Measurements from ENCODE around the gene IL21R.
"Not testable (repeated sequence)": the region's sequence is repeated elsewhere in the genome, so short reads cannot be mapped to it uniquely, and the experiment has no call there.

IL21R gene

DNA sequence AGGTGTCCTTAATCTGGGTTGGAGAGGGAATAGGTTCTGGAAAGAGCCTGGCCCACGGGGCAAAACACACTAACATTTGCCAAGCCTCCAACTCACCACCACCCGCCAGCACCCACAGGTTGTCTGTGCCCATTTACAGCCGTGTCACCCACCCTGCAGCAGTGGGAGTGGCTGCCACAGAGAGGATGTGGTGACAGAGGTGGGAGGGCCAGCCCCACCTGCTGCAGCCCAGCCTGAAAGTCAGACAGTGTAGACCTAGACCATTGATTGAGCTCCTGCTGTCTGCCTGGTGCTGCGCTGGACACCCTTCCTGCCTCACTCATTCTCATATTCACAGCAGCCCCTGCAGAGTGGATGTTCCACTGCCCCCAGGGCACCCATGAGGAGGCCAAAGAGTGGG lies 44.7 kb downstream of the IL21R start:
- no peak for DNase-seq

GRCh38 chr16:27447301-27447700 lies 45.3 kb downstream of the IL21R start:
- no peak for DNase-seq

DNA sequence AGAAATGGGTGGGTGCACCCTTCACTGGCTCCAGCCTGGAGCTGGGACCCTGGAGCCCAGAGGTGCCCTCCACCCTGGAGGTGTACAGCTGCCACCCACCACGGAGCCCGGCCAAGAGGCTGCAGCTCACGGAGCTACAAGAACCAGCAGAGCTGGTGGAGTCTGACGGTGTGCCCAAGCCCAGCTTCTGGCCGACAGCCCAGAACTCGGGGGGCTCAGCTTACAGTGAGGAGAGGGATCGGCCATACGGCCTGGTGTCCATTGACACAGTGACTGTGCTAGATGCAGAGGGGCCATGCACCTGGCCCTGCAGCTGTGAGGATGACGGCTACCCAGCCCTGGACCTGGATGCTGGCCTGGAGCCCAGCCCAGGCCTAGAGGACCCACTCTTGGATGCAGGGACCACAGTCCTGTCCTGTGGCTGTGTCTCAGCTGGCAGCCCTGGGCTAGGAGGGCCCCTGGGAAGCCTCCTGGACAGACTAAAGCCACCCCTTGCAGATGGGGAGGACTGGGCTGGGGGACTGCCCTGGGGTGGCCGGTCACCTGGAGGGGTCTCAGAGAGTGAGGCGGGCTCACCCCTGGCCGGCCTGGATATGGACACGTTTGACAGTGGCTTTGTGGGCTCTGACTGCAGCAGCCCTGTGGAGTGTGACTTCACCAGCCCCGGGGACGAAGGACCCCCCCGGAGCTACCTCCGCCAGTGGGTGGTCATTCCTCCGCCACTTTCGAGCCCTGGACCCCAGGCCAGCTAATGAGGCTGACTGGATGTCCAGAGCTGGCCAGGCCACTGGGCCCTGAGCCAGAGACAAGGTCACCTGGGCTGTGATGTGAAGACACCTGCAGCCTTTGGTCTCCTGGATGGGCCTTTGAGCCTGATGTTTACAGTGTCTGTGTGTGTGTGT lies 46.8 kb downstream of the IL21R start:
- no peak for DNase-seq

DNA sequence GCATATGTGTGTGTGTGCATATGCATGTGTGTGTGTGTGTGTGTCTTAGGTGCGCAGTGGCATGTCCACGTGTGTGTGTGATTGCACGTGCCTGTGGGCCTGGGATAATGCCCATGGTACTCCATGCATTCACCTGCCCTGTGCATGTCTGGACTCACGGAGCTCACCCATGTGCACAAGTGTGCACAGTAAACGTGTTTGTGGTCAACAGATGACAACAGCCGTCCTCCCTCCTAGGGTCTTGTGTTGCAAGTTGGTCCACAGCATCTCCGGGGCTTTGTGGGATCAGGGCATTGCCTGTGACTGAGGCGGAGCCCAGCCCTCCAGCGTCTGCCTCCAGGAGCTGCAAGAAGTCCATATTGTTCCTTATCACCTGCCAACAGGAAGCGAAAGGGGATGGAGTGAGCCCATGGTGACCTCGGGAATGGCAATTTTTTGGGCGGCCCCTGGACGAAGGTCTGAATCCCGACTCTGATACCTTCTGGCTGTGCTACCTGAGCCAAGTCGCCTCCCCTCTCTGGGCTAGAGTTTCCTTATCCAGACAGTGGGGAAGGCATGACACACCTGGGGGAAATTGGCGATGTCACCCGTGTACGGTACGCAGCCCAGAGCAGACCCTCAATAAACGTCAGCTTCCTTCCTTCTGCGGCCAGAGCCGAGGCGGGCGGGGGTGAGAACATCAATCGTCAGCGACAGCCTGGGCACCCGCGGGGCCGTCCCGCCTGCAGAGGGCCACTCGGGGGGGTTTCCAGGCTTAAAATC lies 47.6 kb downstream of the IL21R start:
- no peak for DNase-seq

DNA sequence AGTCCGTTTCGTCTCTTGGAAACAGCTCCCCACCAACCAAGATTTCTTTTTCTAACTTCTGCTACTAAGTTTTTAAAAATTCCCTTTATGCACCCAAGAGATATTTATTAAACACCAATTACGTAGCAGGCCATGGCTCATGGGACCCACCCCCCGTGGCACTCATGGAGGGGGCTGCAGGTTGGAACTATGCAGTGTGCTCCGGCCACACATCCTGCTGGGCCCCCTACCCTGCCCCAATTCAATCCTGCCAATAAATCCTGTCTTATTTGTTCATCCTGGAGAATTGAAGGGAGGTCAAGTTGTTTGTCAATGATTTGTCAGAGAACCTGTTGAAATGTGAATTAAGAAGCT lies 48.2 kb downstream of the IL21R start:
- DNase-seq: no peak

DNA sequence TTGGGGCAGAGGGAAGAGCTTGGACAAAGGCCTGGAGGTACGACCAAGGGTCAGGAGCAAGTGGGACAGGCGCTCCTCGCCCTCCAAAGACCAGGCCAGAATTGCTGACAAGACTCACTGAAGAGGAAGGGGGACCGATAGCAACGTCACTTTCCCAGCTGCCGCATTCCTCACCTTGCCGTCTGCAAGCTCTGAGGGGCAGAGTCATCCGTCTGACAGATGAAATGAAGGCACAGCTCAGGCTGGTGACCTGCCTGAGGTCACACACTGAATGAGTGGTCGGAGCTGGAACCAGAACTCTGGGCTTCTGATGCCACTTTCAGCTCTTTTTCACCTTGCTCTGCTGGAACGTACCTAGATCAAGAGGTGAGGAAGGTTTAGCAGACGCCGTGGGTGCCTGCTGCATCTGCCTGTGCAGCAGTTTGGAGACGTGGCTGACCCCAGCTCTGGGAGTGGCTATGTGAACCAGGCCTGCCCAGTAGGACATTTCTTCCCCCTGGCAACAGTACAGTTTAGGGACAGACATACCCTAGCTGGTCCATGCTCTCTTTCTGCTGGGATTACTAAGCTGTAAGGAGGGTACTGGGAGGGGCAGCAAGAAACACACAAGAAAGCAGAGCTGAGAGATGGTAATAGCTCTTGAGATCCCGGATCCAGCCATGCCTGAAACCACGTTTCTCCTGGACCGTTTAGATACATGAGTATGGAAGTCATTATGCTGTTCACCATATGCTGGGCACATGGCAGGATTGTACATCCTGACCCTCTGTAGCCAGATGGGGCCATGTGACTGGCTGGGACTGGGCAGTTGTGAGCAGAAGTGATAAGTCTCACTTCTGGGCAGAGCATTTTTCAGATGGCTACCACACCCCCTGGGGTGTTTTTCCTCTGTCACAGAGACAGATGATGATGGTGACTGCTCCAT lies 50.9 kb downstream of the IL21R start:
- no peak for DNase-seq

GRCh38 chr16:27453494-27453825 lies 51.5 kb downstream of the IL21R start:
- no peak for DNase-seq

DNA sequence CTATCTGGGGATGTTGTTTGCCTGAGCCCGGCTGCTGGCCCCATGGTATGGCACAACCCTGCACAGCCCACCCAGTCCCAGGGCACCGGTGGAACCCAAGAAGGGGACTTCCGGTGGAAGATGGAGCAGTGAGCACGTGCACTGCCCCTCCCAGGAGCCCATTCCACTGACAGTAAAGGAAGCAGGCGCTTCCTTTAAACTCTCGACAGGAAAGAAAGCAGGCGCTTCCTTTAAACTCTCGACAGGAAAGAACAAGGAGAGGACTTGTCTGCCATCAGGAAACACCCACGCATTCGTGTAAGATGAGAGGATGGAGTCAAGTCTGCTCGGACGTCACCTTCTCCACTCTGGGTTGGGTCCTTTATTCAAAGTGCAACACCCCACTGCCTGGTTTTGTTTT lies 53.7 kb downstream of the IL21R start:
- DNase-seq: no peak

DNA sequence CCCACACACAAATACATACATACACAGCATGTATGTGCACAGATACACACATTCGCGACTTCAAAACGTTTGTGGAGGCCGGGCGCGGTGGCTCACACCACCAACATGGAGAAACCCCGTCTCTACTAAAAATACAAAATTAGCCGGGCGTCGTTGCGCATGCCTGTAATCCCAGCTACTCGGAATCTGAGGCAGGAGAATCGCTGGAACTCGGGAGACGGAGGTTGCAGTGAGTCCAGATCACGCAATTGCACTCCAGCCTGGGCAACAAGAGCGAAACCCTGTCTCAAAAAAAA lies 55.6 kb downstream of the IL21R start:
- DNase-seq: not testable (repeated sequence)

DNA sequence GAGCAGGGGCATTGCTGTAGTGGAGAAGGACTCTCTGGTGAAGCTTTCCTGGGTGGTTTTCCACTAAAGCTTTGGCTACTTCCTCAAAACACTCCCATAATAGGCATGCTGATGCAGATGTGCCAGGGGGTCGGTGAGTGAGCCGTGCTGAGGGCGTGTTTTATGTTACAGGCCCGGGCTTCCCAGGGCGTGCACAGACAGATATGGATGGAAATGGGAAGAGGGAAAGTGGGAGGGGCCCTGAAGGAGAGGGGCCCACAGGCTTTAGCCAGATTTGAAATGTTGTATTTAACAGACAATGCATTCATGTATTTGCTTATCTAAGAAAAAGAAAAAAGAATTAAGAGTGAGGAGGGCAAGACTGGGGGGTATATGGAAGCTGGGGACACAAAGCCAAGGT lies 56.3 kb downstream of the IL21R start:
- DNase-seq: no peak

DNA sequence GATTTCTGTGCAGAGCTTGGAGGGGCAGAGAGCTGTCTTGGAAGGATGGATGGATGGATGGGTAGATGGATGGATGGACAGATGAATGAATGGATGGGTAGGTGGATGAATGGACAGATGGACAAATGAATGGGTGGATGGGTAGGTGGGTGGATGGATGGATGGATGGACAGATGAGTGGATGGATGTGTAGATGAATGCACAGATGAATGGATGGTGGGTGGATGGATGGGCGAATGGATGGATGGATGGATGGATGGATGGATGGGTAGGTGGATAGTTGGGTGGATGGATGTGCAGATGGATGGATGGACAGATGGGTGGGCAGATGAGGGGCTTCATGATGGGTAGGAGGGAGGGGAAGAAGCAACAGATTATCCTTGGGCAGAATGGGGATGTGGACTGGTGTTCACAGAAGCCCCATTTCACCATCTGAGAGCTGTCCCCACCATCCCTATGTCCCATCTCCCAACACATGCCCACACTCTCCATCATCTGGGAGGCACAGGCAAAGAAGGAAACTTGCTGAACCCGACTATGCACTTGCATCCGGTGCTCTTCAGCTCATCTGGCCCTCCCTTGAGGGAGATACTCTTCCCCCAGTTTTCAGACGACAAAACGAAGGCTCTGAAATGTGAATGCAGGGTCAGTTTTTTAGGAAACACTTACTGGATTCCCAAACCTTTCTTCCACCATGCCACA lies 57.2 kb downstream of the IL21R start:
- no peak for DNase-seq

DNA sequence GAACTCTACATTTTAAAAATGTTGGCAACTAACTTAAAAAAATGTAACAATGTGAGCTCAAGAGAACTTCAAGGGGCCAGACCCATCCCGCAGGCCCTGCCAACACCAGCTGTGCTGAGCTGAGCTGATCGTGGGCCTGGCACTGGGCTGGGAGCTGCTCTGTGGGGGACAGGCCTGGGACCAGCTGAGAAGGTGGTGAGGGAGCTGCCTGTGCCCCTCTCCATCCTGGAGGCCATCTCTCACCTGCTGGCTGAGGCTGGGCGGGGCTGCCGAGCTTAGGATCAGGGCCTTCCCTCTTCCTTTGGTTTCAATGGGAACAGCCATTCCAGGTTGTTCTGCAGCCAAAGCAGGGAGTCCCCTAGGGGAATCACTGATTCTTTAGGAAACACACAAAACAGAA lies 58.2 kb downstream of the IL21R start:
- no peak for DNase-seq

DNA sequence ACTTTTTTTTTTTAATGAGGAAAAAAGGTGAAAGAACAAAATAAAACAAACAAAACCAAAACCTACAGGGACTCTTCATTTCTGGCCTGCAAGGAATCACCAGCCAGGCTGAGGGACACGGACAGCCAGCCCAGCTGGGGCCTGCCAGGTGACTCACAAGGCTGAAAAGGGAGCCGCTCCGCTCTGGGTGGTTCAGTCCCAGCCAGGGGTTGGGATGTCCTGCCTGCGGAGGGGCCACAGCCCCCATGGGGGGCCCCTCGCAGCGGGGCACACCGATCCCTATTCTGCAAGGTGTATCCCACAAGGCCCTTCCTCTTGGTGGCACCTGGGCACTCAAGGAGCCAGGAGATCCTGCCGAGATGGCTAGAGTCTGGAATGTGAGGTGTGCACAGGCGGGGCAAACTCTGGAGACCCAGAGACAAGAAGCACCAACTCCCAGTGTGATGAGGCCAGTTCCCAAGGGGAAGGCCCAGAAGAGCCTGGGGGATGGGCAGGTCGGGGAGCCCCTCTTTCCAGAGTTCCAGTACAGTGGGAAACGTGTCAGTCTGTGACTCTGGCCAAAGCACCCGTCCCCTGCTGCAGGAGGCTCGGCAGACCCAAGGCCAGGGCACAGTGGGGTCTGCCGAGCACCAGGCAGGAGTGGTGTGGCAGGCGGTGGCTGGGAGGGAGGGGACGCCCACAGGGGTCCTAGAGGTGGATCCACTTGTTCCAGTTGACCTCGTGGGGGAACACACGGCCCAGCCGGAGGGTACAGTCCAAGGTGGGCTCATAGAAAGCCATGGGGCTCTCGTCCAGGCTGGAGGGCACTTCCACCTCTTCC lies 58.9 kb downstream of the IL21R start:
- DNase-seq: no peak

GRCh38 chr16:27461483-27462171 lies 59.7 kb downstream of the IL21R start:
- no peak for DNase-seq

- DNase-seq: no peak
Measured at GRCh38 chr16:27462200-27462845, 60.3 kb downstream of the IL21R start.

GRCh38 chr16:27462846-27463682 lies 61.1 kb downstream of the IL21R start:
- no peak for DNase-seq

DNA sequence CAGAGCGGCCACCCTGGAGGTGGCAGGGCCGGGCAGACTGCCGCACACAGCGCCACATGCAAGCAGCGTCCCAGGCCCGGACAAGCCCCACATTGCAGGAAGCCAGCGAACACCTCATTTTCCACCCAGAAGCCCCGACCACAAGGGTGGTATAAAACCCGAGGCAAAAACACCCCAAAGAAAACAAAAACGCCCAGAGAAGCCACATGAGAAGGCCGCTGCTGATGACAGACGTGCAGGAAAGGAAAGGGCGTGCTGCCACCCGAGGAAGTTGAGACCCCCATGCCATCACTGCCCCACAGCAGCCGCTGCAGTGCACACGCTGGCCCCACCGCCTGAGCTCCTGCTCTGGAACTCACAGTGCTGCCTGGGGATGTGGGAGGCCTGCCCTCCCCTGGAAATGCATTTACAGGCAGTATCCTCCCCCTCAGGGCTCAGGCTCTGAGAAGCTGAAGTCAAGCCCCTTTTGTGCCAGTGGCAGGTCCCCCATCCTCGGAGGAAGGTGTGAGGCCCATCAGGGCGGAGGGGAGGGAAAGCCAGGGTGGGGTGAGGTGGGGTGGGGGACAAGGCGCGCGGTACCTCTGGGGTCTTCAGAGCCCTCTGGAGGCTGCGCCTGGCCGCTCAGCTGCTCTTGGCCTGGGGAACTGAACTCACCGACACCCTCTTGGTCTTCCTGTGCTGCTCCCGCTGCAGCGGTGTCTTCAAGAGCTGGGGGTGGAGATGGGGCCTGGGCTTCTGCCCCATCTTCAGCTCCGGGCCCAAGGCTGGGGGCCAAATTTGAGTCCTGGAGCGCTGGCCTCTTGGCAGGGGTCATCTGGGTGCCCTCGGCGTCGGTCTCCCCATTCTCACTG lies 62.0 kb downstream of the IL21R start:
- DNase-seq: no peak

Data from C1 segment of cervical spinal cord (tissue), 14 donors.